ENCODE measurements around the gene APOBR.
A peak's percentile ranks its signal among the peaks of the same experiment; 100 is the strongest.
"Not testable (repeated sequence)": the region's sequence is repeated elsewhere in the genome, so short reads cannot be mapped to it uniquely, and the experiment has no call there.

The APOBR gene, protein sequence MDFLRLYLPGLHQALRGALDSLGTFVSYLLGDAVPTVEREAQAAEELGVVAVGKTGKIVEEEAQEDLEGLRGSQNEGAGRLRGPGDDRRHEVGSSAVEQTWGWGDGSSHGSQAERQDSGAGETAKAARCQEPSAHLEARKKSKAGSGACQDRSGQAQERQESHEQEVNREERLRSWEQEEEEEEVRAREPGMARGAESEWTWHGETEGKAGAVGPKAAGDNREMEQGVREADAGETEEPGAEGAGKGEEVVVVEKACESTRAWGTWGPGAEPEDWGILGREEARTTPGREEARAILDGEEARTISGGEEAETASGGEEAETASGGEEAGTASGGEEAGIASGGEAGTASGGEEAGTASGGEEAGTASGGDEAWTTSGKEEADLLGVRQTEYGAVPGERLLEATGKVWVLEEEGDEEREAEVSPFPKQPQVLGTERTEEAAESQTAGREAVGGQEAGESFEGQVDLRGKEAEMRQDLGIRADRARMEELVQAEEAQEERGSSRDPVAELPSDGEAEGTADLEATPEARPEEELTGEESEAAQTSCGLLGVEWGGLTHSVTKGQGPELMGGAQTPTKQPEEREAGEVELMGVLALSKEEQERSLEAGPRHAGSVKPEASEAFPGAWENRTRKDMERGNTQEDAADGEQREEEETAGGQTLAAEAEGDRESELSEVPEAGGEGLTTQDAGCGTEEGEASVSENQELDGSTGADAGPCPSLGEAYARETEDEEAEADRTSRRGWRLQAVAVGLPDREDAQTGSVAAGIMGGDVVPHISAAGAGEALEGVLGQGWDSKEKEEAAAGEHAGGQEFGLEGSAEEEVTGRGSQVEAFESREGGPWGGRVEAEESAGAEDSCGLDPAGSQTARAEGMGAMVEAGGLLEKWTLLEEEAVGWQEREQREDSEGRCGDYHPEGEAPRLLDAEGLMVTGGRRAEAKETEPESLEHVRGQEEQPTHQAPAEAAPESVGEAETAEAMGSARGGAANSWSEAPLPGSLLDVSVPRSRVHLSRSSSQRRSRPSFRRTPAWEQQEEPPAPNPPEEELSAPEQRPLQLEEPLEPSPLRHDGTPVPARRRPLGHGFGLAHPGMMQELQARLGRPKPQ

DNA sequence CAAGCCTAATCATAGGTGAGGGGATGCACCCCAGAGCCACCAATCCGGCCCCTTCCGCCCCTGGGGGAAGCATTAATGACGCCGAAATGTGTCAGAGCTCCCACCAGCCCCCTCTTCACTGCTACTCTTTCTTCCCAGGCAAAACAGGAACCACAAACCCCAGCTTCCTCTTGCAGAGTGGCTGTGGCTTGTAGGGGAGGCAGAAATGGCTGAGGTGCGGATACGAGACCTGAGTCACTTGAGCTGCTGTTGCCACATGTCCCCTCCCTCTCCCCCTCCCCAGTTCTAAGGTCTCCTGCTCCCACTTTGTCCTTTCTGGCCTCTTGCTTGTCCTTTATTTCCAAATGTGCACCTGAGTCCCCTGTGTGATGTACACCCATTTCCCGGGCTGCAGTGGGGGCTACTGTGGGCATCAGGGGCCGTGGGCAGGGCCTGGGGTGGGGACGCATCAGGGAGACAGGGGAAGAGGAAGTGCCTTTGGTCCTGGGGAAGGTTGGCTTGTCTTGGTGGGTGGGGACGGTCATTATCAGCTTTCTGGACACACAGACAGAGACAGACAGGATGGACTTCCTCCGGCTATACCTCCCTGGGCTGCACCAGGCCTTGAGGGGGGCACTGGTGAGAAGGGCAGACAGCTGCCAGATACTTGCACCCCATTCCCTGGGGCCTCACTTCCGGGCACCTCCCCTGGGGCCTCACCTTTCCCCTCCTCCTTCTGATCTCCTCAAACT, at the start of gene APOBR:
TSS of gene APOBR (plus strand) at position 523 of the 731 bp plus-strand sequence. CDS start at position 562, 39 bp downstream.
- DNase-seq, result no peak

DNA sequence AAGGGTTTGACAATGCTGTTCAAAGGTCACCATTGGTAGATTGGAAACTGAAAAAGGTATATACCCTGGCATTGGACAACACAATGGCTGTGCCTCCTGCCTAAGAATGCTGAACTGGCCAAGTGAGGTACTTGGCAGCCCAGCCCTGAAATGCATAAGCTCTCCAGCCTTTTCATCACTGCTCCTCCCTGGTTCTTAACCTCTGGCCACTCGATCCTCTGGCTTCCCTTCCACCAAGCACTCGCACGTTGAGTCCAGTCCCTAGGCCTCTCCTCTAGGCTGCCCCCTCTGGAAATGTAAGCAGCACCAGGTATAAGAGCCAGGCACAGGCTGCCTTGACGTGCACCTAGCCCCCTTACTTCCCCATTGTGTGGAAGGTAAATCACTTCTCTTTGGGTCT, 48.1 kb upstream of the APOBR start:
- not testable (repeated sequence) for DNase-seq

DNA sequence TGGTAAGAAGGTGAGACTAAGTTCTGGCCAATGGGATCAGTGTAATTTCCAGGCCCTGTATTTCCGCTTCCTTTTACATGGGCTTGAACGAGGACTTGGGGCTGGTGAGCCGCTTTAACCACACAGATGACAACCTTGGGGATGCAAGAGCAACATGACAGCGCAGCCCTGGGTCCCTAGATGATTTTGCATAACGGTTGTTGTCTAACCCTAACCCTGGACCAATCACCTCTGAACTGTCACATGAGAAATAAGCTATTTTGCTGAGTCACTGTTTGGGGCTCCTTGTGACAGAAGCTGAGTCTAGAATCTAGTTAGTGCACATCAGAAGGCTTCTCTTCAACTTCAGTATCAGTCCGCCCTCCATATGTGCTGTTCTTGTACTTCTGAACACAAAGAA, 47.4 kb upstream of the APOBR start:
- DNase-seq, result not testable (repeated sequence)

DNA sequence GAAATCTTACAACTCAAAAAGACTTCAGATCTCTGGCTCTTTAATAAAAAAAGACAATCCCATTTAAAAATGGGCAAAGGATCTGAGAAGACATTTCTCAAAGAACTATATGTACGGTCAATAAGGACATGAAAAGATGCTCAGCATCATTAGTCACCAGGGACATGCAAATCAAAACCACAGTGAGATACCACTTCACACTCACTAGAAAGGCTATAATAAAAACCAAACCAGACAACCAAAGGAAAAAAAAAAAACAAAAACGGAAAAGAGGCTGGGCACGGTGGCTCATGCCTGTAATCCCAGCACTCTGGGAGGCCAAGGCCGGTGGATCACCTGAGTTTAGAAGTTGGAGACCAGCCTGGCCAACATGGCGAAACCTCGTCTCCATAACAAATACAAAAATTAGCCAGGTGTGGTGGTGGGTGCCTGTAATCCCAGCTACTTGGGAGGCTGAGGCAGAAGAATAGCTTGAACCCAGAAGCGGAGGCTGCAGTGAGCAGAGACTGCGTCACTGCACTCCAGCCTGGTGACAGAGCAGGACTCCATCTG, 20.7 kb upstream of the APOBR start:
- no peak for DNase-seq

DNA sequence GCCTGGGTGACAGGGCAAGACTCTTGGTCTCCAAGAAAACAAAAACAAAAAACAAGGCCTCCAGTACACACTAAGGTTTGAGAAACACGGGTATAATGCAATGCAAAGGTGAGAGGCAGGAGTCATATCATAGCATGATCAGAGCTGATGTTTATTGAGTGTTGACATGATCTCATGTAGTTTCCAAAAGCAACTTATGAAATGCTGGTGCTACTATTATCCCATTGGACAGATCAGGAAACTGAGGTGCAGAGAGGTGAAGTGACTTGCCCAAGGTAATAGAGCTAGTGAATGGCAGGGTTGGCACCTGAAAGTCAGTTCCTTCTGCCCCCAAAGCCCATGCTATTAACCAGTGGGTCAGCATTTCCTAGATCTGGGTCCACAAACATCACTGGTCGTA, 19.2 kb upstream of the APOBR start:
- DNase-seq, result no peak

DNA sequence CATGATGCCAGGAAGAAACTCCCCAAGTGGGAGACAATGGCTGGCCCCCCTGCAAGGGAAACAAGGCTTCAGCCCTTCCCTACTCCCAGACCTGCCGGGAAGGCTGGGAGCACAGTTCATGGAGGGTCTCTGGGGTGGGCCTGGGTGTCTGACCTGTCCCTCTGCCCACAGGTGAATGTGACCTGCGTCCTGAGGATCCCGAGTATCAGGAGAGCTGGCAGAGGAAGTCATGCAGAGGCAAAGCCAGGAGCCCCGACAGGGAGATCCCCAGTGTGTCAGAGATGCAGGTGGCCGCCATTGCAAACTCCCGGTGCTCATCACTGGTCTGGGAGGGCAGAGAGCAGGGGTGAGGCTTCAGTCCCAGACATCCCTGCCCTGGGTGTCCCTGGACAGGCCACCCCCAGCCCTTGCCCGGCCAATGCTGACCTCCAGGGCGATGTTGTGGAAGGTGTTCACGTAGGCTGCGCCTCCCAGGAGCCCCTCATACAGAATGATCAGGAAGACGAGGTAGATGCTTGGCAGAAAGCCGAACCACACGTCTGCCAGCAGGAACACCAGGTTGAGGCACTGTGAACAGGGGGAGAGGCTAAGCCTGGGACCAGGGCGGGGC, 17.0 kb upstream of the APOBR start:
- no peak for DNase-seq

DNA sequence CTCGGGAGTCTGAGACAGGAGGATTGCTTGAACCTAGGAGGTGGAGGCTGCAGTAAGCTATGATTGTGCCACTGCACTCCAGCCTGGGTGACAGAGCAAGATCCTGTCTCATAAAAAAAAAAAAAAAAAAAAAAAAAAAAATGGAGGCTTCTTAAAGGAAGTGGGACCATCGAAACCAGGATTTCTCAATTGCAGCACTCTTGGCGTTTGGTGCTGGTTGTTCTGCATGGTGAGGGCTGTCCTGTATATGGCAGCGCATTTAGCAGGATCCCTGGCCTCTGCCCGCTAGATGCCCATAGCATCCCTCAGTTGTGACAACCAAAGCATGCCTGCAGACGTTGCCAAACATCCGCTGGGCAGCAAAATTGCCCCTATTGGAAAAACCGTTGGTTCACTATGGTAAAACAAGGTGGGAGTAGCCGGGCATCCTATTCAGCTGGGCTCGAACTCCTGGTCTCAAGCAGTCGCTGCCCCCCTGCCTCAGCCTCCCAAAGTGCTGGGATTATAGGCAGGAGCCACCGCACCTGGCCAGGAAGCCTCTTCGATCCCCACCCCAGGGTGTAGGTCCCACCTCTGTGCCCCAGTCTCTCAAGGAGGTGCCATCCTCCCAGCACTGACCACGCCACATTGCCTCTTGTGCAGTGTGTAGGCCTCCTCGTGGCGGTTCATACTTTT, 15.8 kb upstream of the APOBR start:
- no peak for DNase-seq

DNA sequence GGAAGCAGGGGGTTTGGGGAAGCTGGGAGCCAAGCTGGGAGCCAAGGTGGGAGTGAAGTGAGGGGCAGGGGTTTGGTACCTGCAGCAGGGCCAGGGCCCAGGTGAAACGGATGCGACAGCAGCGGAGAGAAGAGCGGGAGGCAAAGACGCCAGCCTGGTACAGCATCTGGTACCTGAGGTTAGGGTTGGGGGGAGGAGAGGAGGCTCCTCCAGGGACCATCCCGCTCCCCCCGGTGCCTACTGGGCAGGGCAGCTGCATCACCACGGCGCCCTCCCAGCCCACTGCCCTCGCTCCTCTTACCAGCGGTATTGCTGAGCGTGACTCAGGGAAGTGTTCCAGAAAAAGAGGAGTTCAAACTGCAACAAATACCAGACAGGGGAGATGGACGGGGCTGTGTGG, 12.4 kb upstream of the APOBR start:
- DNase-seq, result no peak

DNA sequence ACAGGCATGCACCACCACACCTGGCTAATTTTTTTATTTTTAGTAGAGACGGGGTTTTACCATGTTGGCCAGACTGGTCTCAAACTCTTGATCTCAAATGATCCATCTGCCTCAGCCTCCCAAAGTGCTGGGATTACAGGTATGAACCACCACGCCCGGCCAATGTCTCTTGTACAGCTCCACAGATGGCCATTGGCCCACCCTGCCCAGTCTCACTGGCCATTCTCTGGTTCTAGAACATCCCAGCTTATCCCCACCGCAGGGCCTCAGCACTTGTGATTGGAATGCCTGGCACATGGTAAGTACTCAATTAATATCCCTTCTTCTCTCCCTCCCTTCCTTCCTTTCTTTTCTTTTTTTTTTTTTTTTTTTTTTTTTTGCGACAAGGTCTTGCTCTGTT, 11.1 kb upstream of the APOBR start:
- DNase-seq, result not testable (repeated sequence)

DNA sequence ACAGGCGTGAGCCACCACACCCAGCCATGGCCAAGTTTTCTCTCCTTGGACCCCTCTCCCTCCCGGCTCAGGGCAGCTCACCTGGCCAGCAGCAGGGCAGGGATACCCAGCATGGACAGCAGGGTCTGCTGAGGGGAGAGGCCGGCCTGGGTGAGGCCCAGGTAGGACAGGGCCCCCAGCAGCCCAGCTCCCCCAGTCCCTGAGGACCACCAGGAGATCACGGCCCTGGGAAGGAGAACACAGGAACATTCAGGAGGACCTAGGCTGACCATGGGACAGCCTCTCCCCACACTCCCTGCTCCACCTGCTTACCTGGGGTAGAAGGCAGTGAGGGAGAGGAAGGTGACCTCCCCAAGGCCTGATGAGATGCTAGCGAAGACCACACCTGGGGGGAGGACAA, 8.2 kb upstream of the APOBR start:
- no peak for DNase-seq

DNA sequence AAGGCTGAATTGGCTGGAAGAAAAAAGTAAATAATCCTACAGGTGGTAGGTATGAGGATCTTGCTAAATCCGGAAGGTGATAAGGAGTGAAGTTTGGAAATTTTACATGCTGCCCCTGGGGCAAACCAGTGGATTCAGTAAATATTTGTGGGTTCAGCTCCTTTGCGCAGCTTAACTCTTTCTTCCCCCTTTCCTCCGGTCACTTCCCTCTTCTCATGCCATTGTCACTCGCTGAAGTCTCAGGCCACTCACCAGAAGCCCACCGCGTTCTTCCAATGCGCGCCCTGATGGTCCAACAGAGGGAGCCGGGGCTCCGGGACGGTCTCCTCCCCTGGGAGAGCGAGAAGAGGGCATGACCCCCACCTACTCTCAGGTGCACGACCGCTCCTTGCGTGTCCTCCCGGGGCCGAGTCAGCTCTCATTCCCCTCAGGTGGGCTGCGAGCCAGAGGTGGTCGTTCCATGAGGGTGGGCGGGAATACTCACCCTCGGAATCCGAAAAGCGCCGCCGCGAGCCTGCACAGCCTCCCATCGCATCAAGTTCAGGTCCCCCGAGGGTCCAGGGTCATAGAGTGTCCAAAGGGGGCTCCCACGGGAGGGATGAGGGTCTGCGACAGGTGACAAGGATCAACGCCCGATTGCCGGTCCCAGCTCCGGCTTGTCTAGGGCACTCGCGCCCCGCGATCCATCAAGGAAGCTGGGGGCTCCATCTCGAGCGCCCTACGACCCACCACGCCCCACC, 3.0 kb upstream of the APOBR start:
- peak; percentile 51 for DNase-seq

DNA sequence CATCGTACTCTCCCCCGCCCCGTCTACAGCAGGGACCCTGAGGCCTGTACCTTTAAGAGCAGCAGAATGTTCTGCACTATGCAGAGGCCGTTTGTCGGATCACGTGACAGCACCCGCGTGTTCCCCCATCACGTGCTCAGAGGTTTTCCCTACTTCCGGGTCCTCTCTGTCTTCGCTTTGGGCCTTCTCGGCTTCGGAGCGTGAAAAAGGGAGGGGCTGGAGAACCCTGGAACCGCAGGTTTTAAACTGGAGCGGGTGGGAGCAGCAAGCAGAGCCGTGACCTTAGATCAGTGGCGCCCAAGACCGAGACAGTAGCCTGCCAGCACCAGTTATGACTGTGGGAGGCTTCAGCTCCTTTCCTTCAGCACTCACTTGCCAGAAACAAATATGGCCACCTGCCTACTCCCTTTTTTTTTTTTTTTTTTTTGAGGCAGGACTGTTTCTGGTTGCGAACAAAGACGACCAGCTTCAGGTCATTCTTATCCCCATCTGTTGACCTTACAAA, 2.4 kb upstream of the APOBR start, which contains the start of gene CLN3:
TSS of gene CLN3 (minus strand) at position 105 of the 505 bp plus-strand sequence. CDS start 315 bp downstream, outside the sequence.
- DNase-seq, result peak; percentile 93

DNA sequence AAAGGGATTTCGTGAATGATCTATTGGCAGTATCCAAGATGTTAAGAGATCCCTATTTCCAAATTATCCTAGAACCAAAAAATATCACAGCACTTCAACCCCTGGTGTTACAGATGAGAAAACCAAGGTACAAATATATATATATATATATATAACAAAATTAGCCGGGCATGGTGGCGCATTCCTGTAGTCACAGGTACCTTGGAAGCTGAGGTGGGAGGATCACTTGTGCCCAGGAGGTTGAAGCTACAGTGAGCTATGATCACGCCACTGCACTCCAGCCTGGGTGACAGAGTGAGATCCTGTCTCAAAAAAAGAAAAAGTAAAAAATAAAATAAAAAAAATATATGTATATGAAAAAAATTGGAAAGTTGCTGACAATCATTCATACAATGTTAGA, 1.9 kb upstream of the APOBR start:
- DNase-seq, result no peak

DNA sequence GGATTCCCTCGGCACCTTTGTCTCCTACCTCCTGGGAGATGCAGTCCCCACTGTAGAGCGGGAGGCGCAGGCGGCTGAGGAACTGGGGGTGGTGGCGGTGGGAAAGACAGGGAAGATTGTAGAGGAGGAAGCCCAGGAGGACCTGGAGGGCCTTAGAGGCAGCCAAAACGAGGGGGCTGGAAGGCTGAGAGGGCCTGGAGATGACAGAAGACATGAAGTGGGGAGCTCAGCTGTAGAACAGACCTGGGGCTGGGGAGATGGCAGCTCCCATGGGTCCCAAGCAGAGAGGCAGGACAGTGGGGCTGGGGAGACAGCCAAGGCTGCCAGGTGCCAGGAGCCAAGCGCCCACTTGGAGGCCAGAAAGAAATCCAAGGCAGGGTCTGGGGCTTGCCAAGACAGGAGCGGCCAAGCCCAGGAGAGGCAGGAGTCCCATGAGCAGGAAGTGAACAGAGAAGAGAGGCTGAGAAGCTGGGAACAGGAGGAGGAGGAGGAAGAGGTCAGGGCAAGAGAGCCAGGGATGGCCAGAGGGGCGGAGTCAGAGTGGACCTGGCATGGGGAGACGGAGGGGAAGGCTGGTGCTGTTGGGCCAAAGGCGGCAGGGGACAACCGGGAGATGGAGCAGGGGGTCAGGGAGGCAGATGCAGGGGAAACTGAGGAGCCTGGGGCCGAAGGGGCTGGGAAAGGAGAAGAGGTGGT, 803 bp downstream of the APOBR start:
- DNase-seq, result no peak

DNA sequence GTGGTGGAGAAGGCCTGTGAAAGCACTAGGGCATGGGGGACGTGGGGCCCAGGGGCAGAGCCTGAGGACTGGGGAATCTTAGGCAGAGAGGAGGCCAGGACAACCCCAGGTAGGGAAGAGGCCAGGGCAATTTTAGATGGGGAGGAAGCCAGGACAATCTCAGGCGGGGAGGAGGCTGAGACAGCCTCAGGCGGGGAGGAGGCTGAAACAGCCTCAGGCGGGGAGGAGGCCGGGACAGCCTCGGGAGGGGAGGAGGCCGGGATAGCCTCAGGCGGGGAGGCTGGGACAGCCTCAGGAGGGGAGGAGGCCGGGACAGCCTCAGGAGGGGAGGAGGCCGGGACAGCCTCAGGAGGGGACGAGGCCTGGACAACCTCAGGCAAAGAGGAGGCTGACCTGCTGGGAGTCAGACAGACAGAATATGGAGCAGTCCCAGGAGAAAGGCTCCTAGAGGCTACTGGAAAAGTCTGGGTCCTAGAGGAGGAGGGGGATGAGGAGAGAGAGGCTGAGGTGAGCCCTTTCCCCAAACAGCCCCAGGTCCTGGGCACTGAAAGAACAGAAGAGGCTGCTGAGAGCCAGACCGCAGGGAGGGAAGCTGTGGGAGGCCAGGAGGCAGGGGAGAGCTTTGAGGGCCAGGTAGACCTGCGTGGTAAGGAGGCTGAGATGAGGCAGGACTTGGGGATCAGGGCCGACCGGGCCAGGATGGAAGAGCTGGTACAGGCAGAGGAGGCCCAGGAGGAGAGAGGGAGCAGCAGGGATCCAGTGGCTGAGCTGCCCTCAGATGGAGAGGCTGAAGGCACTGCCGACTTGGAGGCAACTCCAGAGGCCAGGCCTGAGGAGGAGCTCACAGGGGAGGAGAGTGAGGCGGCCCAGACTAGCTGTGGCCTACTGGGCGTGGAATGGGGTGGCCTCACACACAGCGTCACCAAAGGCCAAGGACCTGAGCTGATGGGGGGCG, 1.6 kb downstream of the APOBR start:
- DNase-seq, result no peak

DNA sequence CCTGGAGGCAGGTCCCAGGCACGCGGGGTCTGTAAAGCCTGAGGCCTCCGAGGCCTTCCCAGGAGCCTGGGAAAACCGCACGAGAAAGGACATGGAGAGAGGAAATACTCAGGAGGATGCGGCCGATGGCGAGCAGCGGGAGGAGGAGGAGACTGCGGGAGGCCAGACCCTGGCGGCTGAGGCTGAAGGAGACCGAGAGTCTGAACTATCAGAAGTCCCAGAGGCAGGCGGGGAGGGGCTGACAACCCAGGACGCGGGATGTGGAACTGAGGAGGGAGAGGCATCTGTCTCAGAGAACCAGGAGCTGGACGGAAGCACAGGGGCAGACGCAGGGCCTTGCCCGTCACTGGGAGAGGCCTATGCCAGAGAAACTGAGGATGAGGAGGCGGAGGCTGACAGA, 2.4 kb downstream of the APOBR start:
- no peak for DNase-seq

DNA sequence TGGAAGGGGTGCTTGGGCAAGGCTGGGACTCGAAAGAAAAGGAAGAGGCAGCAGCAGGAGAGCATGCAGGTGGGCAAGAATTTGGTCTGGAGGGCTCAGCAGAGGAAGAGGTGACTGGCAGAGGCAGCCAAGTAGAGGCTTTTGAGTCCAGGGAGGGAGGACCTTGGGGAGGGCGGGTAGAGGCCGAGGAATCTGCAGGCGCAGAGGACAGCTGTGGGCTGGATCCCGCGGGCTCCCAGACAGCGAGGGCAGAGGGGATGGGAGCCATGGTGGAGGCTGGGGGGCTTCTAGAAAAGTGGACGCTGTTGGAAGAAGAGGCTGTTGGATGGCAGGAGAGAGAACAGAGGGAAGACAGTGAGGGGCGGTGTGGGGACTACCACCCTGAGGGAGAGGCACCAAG, 2.9 kb downstream of the APOBR start:
- no peak for DNase-seq

DNA sequence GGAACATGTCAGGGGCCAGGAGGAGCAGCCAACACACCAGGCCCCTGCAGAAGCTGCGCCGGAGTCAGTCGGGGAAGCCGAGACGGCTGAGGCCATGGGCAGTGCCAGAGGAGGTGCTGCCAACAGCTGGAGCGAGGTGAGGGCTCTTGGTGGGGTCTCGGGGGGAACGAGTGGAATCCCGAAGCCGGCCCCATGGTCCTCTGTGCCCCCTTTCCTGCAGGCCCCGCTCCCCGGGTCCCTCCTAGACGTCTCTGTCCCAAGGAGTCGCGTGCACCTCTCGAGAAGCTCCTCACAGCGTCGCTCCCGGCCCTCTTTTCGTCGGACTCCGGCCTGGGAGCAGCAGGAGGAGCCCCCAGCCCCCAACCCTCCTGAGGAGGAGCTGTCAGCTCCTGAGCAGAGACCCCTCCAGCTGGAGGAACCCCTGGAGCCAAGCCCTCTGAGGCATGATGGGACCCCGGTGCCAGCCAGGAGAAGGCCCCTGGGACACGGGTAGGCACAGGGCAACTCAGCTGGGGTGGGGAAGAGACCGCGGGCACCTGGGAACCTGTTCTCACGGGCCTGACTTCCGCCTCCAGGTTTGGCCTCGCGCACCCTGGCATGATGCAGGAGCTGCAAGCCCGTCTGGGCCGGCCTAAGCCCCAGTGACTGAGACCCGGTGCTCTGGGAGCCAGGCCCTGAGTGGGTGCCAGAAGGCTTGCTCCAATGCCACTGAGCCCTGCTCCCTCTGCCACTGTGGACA, 3.6 kb downstream of the APOBR start:
- DNase-seq, result no peak

Data from NCI-H226 (cell line).